IPS DF 6.9 (cell line): Measurements from ENCODE around the gene ZNF618.

Source experiments
- DNase-seq: peaks from one replicate; pipeline ENCODE4 v3.0.0-alpha.2; 2013; ENCODE audit warnings: low read depth, low spot score
- H3K27ac ChIP-seq: one replicate; pipeline ENCODE4 v1.5.1; 2013; ENCODE audit warnings: low read length, control low read depth
- H3K27me3 ChIP-seq: 2 replicates; pipeline ENCODE4 v1.6.1; 2013; ENCODE audit warnings: mild to moderate bottlenecking, low read length; ENCODE audit not compliant: control insufficient read depth, insufficient read depth
- H3K36me3 ChIP-seq: 2 replicates; pipeline ENCODE4 v1.6.1; 2013; ENCODE audit warnings: low read length; ENCODE audit not compliant: control insufficient read depth, insufficient read depth
- H3K4me1 ChIP-seq: 2 replicates; pipeline ENCODE4 v1.6.1; 2013; ENCODE audit warnings: low read length; ENCODE audit not compliant: control insufficient read depth, insufficient read depth
- H3K4me3 ChIP-seq: 2 replicates; pipeline ENCODE4 v1.5.1; 2013; ENCODE audit warnings: mild to moderate bottlenecking, low read length
- H3K9me3 ChIP-seq: 2 replicates; pipeline ENCODE4 v1.6.1; 2013; ENCODE audit warnings: low read length, inconsistent platforms; ENCODE audit not compliant: control insufficient read depth, insufficient read depth
- WGBS: extraction: QIAGEN DNeasy Blood & Tissue Kit; methylation state at CpG from one replicate; pipeline ENCODE4 v1.1.7; 2013; ENCODE audit warnings: mixed read lengths, missing lambda C conversion rate; ENCODE audit not compliant: insufficient read length, insufficient coverage; 5-methylcytosine and 5-hydroxymethylcytosine counted together

The ZNF618 gene

DNA sequence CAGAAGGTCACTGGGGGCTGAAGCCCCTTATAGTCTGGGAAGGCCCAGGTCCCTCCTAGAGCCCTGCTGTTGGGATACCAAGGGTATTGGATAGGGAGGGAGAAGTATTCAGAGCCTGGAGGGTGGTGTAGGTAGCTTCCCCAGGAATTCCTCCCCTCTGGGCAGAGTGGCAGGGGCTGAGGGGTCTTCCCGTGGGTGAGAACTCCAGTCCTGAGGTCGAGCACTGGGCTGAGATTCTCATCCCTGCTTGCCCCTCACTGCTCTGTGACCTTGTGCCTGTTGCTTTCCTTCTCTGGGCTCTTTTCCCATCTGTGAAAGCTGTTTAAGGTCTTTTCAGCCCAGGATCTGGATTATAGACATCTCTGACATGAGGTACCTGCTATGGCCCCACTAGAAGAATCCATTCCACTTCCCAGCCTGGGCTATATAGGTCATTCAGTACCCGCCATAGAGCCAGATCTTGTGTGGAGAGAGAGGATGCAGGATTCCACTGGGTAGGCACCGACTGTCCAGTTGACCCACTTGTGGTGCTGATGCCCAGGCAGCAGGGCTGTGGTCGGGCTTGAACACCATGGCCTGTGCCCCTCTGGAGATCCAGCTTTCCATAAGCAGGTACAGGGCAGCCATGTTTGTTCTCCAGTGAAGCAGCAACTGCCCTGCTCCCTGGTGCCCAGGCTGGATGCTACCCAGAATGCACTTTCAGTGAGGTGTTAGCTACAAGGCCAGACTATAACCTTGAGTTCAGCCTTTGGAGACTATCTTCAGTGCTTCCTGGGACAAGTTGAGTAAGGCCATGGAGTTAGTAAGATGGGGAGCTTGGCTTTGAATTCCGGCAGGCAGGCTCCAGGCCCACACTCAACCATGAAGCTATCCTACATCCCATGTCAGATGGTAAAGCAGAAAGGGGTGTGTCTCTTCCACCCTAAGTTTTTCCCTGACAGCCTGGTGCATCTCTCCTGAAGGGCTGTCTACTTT, 141.9 kb downstream of the ZNF618 start:
- Histone ChIP-seq H3K4me1 (no peaks in the 10 kb centered on the region), H3K27ac (no peak overlapping the region), H3K9me3 (no peaks in the 10 kb centered on the region), H3K27me3 (no peaks in the 10 kb centered on the region), H3K36me3 (peaks cover 6% of the 10 kb centered on the region), H3K4me3 (no peak overlapping the region)
- DNase-seq = no peak
- WGBS = no CpG with 5 or more reads among the region's 6 CpGs

- no peak overlapping the region for H3K27ac ChIP-seq
- no peaks in the 10 kb centered on the region for H3K9me3 ChIP-seq
- H3K4me3 ChIP-seq = no peak overlapping the region
- WGBS = no CpG with 5 or more reads among the region's 3 CpGs
- H3K36me3 ChIP-seq = peaks cover 4% of the 10 kb centered on the region
- no peaks in the 10 kb centered on the region for H3K4me1 ChIP-seq
- DNase-seq = no peak
- no peaks in the 10 kb centered on the region for H3K27me3 ChIP-seq
Observed at GRCh38 chr9:114021578-114021977, 145.5 kb downstream of the ZNF618 start.

DNA sequence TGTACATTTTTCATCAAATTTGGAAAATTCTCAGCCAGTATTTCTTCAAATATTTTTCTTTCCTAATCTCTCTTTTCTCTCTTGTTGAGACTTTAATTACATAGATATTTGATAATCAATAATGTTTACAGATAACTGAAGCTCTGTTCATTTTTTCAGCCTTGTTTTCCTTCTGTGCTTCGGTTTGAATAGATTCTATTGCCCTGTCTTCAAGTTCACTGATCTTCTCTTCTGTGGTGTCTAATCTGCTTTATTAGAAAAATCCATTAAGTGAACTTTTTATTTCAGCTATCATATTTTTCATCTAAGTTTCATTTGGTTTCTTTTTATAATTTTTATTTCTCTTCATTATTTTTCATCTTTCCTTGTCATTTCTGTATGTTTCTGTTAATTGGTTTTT, 147.9 kb downstream of the ZNF618 start:
- H3K27ac ChIP-seq = no peak overlapping the region
- no peak for DNase-seq
- no peaks in the 10 kb centered on the region; the same call in 1 of the 2 replicates for H3K36me3 ChIP-seq
- H3K4me1 ChIP-seq = no peaks in the 10 kb centered on the region
- H3K27me3 ChIP-seq = no peaks in the 10 kb centered on the region
- WGBS = no CpG with 5 or more reads among the region's 1 CpG
- no peak overlapping the region for H3K4me3 ChIP-seq
- H3K9me3 ChIP-seq = no peaks in the 10 kb centered on the region

- no peak for DNase-seq
- Histone ChIP-seq H3K9me3 (no peaks in the 10 kb centered on the region), H3K4me1 (no peaks in the 10 kb centered on the region), H3K4me3 (no peak overlapping the region), H3K36me3 (no peaks in the 10 kb centered on the region; the same call in 1 of the 2 replicates), H3K27ac (no peak overlapping the region), H3K27me3 (no peaks in the 10 kb centered on the region)
- no CpG with 5 or more reads among the region's 3 CpGs for WGBS
Observed at GRCh38 chr9:114025196-114025753, 149.2 kb downstream of the ZNF618 start.

- no peaks in the 10 kb centered on the region for H3K27me3 ChIP-seq
- H3K27ac ChIP-seq = no peak overlapping the region
- H3K4me3 ChIP-seq = no peak overlapping the region
- no CpG with 5 or more reads among the region's 5 CpGs for WGBS
- H3K4me1 ChIP-seq = no peaks in the 10 kb centered on the region
- H3K36me3 ChIP-seq = no peaks in the 10 kb centered on the region; the same call in 1 of the 2 replicates
- H3K9me3 ChIP-seq = no peaks in the 10 kb centered on the region
- no peak for DNase-seq
Observed at GRCh38 chr9:114025760-114026159, 149.7 kb downstream of the ZNF618 start.

DNA sequence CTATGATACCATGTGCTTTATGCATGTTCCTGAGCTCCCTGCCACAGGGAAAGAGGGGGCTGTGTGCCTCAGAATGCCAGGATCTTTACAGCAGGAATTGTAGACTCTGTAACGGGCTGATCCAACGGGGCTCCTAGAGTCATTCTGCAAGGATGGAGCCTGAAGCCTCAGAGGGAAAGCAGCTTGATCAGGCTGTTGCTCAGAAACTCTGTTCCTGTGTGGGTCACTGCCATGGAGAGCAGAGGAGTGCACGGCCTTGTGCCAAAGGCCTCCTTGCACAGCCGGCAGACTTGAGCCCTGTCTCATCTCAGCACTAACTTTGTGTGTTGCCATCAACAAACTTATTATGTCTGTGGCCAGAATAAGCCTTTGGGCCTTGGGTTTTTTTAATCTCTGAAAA, 150.2 kb downstream of the ZNF618 start:
- no peaks in the 10 kb centered on the region for H3K4me1 ChIP-seq
- H3K36me3 ChIP-seq = no peaks in the 10 kb centered on the region; the same call in 1 of the 2 replicates
- WGBS = no CpG with 5 or more reads among the region's 4 CpGs
- no peak overlapping the region for H3K4me3 ChIP-seq
- H3K27me3 ChIP-seq = no peaks in the 10 kb centered on the region
- H3K9me3 ChIP-seq = no peaks in the 10 kb centered on the region
- no peak for DNase-seq
- no peak overlapping the region for H3K27ac ChIP-seq

- Histone ChIP-seq H3K9me3 (no peaks in the 10 kb centered on the region), H3K4me3 (no peak overlapping the region), H3K4me1 (no peaks in the 10 kb centered on the region), H3K36me3 (no peaks in the 10 kb centered on the region; the same call in 1 of the 2 replicates), H3K27me3 (no peaks in the 10 kb centered on the region), H3K27ac (no peak overlapping the region)
- no peak for DNase-seq
- WGBS = no CpG with 5 or more reads among the region's 13 CpGs
Observed at GRCh38 chr9:114027159-114027862, 151.2 kb downstream of the ZNF618 start.

GRCh38 chr9:114027863-114028465, 151.9 kb downstream of the ZNF618 start:
- DNase-seq = no peak
- Histone ChIP-seq H3K36me3 (no peaks in the 10 kb centered on the region; the same call in 1 of the 2 replicates), H3K27me3 (no peaks in the 10 kb centered on the region), H3K4me3 (no peak overlapping the region), H3K27ac (no peak overlapping the region), H3K4me1 (no peaks in the 10 kb centered on the region), H3K9me3 (no peaks in the 10 kb centered on the region)
- no CpG with 5 or more reads among the region's 4 CpGs for WGBS

- no peaks in the 10 kb centered on the region for H3K4me1 ChIP-seq
- no peaks in the 10 kb centered on the region for H3K27me3 ChIP-seq
- H3K4me3 ChIP-seq = no peak overlapping the region
- WGBS = no CpG with 5 or more reads among the region's 22 CpGs
- no peaks in the 10 kb centered on the region for H3K9me3 ChIP-seq
- DNase-seq = no peak
- H3K27ac ChIP-seq = no peak overlapping the region
- no peaks in the 10 kb centered on the region; the same call in 1 of the 2 replicates for H3K36me3 ChIP-seq
Observed at GRCh38 chr9:114028646-114029045, 152.5 kb downstream of the ZNF618 start.
